HG02840 (cell line): ENCODE results near the gene SLC35B2.

Experiments
- ATAC-seq: cut with Tn5 transposase; IDR thresholded peaks from one replicate; pipeline ENCODE4 v1.9.1; 2021; ENCODE audit warnings: mild to moderate bottlenecking, moderate library complexity, moderate number of reproducible peaks; ENCODE audit not compliant: unreplicated experiment, low FRiP score

SLC35B2 gene

DNA sequence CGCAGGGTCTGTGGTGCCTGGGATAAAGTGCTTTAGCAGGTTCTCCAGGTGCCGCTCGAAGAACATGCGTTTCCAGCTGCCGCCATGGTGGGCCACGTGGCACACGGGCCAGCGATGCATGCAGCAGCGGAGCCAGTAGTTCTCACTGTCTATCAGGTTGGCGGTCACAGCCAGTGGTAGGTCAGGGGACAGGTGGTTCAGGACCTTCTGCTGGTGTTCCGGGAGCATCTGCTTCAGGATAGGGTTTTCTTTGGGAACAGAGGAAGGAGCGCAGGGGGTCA is 28.9 kb upstream of the SLC35B2 start:
- no peak for ATAC-seq

DNA sequence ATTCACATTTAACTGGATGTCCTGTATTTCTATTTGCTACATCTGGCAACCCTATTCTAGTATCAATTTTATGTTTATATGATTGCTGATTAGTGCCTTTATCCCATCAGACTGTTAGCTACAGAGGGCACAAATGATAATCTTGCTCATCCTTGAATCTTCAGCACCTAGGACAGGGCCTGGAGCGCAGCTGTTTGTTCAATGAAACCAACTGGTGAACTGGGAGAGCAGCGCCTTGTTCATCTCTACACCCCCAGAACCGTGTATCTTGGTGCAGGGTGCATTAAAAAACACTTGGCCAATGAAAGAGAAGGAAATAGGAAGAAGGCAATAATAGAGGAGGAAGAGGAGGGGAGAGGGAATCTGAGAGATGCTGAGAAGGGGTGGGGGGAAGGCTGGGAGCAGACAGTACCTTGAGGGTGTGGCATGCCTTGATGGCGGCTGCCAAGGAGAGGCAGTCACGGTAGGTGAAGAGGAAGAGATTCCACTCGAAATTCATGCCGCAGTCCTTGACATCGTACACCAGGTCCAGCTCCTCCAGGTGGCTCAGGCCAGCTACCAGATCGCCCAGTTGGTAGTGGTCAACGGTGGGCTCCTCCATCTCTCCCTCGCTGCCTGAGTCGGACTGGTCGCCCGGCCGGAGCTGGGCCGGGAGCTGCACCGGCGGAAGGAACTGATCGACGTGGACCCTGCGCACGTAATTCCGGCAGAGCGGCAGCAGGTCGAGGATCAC is 28.4 kb upstream of the SLC35B2 start:
- ATAC-seq: no peak

DNA sequence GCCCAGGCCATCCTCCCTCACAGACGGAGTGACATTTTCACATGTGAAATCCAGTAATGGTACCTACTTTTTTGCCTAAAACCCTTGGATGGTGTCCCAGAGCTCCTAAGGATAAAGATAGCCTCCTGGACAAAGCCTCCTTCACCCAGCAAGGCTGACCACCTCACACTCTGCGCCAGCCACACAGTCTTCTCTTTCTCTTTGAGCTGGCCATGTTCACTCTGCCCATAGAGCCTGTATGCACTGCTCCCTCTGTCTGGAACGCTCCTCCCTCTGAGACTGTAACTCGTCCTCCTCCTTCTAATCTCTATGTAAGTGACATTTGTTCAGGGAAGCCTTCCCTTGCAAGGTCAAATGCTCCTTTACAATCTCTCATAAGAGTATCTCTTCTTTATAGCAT is 27.5 kb upstream of the SLC35B2 start:
- no peak for ATAC-seq

DNA sequence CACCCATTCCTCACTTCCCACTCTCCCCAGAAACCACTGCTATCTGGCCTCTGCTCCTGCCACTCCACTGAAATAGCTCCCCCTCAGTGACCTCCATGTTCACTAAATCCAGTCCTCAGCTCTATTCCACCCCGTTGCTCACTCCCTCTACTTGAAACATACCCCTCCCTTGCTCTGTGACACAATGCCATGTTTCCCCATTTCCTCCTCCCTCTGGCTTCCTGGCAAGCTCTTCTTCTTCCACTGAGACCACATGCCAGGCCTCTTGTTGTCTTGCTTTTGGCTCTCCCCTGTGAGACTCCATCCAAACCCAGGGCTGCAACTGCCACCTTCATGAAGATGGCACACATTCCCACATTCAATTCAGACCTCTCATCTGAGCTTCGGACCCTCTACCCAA is 26.8 kb upstream of the SLC35B2 start:
- ATAC-seq: no peak

DNA sequence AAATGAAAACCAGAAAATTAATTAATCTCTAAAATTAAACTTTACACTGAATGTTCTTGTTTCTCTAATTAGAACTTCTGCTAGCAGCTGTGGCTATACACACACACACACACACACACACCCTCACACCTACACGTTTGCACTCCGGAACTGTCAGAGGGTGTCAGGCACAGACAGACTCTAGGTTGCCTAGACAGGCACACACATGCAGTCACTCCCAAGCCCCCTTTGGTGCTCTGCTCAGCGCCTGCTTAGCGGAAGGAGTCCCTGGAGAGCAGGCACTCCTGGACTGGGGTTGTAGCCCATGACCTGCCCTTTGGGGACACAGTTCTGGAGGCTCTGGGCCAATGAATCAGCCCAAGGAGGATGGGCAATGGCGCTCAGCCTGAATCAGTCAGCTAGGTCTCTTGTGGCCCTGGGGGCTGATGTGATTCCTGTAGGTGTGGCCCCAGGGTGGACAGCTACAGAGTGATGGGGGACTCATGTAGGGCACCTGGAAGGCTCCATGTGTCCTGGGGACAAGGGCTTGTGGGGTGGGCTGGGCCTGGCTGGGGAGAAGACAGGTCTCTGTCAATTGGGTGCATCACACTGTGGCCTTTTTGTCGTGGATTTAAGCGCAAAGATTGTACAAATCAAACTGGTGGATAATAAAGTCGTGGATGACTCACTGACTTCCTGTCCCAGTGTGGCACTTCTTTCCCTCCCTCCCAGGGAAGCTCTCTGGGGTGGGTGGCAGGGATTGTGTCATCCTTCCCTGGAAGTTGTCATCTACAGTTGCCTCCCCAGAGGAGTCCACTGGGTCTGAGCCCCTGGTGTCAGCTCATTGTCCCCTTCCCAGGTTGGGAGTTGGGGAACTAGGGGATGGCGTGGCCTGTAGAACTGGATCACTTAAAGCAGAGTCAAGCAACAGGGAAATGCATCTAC is 21.7 kb upstream of the SLC35B2 start:
- ATAC-seq: no peak

DNA sequence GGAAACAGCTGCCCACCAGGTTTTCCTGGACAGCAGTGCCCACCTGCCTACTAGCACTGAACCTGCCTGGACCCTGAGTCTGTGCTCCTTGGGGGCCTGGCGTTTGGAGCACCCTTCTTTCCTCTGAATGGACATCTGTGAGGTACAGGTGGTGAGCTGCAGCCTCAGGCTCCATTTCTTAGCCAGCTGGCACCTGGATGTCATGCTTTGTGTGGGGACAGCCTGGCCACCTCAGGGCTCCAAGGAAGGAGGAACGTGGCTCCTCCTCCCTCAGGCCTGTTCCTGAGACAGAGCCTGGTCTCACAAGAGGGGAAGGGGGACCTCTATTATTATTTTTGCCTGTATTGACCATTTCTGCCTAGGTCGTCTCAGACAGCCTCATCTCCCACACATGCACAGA is 21.0 kb upstream of the SLC35B2 start:
- ATAC-seq: no peak

DNA sequence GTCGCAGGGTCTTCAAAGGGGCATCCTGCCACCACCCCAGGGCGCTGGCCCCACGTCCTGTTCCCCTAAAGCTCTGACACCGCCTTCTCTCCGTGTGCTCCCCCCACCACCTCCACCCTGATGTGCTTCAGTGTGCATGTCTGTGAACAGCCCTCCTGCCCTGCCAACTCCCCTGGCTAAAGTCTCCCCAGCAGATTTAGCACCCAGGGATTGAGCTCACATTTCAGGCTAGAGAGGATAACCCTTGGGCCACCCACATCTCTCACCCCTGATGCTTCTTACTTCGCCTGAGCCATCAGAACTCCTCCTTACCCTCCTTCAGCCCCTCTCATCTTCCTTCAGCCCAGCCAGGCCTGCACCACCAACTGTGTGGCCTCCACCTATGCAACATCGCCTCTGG is 20.4 kb upstream of the SLC35B2 start:
- ATAC-seq: no peak

DNA sequence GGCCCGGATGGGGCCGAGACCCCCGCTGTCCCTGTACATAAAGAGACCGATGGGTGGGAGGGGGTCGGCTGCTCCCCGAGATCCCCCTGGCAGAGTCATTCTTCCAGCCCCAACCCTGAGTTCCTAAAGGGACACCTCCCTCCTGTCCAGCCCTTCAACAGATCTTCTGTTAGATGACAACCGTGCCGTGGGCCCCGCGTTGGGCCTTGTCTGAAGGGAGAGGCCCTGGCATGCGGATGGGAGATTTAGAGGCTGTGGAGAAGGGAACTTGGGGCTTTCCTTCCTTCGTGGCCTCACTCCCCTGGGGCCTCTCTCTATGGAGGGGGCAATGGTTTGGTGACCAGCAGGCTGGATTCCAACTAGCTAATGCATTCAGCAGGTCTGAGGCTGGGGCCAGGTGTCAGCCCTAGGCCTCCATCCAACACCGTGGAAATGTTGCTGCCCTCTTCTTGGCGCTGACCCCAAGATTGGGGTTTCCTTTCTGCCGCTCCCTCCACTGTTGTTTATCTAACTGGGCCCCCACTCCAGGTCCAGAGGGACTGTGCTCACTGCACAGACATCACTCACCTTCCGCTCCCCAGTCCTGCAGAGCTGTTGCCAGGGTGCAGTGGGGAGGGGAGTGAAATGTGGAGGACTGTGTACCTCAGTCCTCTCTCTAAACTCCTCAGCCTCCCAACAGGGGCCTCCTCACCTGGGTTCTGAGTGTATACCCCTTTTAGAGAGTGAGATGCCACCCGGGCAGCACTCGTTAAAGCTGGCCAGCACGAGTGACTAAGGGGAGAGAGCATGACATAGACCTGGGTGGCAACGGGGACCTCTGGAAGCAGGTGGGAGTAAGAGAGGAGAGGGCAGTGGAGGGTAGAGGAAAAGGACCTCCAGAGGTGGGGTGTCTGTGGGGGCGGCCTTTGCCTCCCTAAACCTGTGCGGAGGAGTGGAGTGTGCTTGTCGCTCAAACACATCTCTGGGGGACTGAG is 19.6 kb upstream of the SLC35B2 start:
- ATAC-seq: no peak

DNA sequence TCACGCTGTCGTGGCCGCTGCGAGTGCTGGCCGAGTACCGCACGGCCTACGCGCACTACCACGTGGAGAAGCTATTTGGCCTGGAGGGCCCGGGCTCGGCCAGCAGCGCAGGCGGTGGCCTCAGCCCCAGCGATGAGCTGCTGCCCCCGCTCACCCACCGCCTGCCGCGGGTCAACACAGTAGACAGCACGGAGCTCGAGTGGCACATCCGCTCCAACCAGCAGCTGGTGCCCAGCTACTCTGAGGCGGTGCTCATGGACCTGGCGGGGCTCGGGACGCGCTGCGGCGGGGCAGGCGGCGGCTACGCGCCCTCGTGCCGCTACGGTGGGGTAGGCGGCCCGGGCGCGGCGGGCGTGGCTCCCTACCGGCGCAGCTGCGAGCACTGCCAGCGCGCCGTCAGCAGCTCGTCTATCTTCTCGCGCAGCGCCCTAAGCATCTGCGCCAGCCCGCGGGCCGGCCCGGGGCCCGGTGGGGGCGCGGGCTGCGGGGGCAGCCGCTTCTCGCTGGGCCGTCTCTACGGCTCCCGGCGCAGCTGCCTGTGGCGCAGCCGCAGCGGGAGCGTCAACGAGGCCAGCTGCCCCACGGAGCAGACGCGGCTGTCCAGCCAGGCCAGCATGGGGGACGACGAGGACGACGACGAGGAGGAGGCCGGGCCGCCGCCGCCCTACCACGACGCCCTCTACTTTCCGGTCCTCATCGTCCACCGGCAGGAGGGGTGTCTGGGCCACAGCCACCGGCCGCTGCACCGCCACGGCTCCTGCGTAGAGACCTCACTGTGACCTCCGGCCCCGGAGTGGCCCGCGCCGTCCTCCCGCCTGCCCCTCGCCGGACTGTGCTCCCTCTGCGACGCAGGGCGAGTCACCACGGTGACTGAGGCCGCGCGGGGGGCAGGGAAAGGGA is 18.7 kb upstream of the SLC35B2 start:
- ATAC-seq: no peak

DNA sequence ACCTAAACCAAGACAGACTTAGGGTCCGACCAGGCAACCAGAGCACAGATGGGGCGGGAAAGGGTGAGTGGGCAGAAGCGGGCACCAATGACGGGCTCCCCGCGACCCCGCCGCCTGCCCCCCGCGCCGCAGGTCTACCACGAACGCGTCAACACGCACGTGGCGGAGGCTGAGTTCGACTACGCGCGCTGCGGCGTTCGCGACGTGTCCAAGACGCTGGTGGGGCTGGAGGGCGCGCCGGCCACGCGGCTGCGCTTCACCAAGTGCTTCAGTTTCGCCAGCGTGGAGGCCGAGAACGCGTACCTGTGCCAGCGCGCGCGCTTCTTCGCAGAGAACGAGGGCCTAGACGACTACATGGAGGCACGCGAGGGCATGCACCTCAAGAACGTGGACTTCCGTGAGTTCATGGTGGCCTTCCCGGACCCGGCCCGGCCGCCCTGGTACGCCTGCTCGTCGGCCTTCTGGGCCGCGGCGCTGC is 18.0 kb upstream of the SLC35B2 start:
- ATAC-seq: no peak

DNA sequence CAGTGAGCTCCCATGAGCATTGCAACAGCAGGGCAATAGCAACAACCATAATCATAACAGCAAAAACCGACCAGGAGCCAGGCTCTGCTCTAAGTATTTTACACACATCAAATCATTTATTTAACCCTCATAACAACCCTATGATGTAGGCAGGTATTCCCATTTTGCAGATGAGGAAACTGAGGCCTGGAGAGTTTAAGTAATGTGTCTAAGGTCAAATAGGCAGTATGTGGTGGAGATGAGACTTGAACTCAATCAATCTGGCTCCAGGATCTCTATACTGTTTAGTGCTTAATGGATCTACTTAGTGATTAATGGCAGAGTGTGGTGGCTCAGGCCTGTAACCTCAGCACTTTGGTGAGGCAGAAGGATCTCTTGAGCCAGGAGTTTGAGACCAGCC is 16.3 kb upstream of the SLC35B2 start:
- ATAC-seq: no peak

DNA sequence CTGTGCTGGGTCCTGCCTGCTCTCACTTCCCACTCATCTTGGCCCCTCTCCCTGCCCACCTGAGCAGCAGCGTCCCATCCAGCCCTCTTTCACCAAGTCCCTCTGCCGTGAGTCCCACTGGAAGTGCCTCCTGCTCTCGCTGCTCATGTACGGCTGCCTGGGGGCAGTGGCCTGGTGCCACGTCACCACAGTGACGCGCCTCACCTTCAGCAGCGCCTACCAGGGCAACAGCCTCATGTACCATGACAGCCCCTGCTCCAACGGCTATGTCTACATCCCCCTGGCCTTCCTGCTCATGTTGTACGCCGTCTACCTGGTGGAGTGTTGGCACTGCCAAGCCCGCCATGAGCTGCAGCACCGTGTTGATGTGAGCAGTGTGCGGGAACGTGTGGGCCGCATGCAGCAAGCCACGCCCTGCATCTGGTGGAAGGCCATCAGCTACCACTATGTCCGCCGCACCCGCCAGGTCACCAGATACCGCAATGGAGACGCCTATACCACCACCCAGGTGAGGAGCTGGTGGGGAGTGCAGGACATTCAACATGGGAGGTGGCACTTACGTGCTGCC is 15.8 kb upstream of the SLC35B2 start:
- no peak for ATAC-seq

DNA sequence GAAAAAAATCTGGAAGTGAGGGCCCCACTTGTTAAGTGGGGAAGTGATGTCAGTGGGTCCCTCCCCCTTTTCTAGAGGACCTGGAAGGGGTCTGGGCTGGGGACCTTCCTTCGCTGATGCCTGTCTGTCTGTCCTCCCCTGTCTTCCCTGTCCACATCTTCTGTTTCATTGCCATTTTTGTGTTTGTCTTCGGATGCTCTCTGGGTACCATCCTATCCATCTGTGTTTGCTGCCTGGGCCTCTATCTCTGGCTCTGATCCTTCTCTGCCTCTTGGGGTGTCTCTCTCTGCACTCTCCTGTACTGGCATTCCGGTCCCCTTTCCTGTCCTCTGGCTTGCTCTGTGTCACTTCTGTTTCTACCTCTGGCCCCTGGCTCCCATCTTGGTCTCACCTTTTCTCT is 15.2 kb upstream of the SLC35B2 start:
- no peak for ATAC-seq

DNA sequence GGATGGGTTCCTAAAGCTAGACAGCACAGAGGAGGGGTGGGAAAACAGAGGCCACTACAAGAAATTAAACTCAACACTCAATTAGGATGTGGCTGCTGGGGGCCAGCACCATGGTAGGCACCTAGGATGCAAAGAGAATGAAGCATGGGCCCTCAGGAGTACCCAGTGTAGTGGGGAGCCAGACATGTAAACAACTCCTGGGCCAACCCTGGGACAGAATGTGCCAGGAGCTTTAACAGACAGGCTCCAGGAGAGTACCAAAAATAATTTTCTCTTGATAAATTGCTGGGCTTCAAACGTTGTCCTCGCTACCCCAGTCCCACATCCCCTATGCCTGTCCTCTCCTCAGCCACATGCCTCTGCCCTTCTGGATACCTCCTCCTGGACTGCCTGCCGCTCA is 14.6 kb upstream of the SLC35B2 start:
- no peak for ATAC-seq

DNA sequence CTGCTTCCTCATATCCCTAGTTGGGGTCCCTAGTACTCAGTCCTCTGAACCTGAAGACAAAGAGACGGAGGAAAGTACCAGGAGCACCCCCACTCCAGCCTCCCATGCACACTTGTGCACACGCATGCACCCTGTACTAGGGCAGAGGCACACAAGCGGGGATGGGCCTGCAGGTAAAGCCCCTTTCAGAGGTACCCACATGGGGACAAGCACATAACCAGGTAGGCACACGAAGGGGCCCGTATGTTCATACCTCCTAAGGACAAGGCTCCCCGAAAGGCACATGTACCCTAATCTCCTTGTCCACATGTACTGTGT is 14.0 kb upstream of the SLC35B2 start:
- no peak for ATAC-seq

DNA sequence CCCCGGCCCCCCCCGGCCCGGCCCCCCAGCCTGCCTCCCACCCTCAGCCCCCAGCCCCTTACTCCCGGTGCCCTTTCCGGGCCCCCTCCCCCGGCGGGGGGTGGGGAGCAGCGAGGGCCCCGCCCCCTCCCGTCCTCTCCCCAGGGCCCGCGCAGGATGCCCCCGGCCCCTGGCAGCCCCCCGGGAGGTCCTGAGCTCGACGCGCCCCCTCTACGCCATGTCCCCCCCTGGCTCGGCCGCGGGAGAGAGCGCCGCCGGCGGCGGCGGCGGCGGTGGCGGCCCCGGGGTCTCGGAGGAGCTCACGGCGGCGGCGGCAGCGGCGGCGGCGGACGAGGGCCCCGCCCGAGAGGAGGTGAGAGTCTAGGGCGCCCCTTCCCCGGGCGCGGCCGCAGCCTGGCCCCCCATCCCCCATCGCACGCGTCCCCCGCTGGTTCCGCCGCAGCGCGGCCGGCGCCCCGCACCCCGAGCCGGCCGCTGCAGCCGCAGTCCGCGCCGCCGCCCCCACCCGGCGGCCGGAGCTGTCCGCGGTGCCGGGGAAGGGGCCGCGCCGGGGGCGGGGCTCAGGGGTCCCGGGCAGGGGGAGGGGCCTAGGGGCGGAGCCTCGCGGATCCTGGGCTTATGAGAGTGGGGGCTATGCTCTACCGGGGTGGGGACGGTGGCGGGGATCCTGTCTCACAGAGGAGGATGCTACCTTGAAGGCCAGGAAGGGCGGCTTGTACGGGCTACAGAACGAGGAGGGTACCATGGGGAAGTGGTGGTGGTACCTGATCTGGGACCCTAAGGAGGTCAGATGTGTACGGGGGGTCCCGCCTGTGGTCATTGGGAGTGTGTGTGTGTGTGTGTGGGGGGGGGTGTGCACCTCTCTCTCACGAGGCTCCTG is 13.4 kb upstream of the SLC35B2 start:
- no peak for ATAC-seq

DNA sequence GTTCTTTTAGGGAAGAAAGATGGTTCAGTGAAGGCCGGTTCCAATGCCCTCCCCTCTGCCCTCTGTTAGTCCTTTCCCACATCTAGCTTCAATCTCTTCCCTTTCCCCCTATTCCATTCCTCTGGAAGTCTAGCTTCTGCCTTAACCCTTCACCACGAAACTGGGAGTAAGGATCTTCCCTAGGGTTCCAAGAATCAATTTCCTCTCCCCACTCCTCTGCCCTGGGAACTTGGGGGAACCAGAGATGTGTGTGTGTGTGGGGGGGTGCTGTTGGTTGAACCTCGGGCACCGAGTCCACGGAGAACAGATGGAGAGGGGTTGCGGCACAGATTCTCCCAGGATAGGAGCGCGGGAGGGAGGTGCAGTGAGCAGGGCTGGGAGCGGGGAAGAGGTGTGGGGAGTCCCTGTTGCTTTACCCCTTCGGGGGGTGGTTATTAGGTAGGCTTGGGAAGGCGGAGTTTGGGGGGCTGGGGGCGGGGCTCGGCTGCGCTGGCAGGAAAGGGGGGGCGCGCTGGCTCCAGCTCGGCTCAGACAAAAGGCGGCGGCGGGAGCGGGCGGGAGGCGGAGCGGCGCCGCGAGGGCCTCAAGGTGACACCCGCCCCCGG is 12.7 kb upstream of the SLC35B2 start, which contains the start of gene TMEM151B:
Gene TMEM151B (plus strand): TSS at position 530 of the 605 bp plus-strand sequence. CDS start 293 bp downstream, outside the sequence.
- no peak for ATAC-seq
